ENCODE data around the gene IQCF6.
"Not testable (repeated sequence)": the region's sequence is repeated elsewhere in the genome, so short reads cannot be mapped to it uniquely, and the experiment has no call there.

Gene IQCF6

GRCh38 chr3:51773529-51774056 is 5.4 kb downstream of the IQCF6 start:
- no peak for DNase-seq (ENCODE audit: low read depth in 2 of 2)

- DNase-seq (ENCODE audit: low read depth in 2 of 2) = no peak
Measured at GRCh38 chr3:51759203-51759602, 19.8 kb downstream of the IQCF6 start.

GRCh38 chr3:51753763-51754750 is 25.0 kb downstream of the IQCF6 start:
- not testable (repeated sequence) for DNase-seq (ENCODE audit: low read depth in 2 of 2)

GRCh38 chr3:51751287-51751686 is 27.8 kb downstream of the IQCF6 start:
- DNase-seq (ENCODE audit: low read depth in 2 of 2) = no peak

GRCh38 chr3:51750878-51751277 is 28.2 kb downstream of the IQCF6 start:
- DNase-seq (ENCODE audit: low read depth in 2 of 2) = no peak

- no peak for DNase-seq (ENCODE audit: low read depth in 2 of 2)
Measured at GRCh38 chr3:51748327-51748726, 30.7 kb downstream of the IQCF6 start.

GRCh38 chr3:51747840-51748239 is 31.2 kb downstream of the IQCF6 start:
- DNase-seq (ENCODE audit: low read depth in 2 of 2) = no peak

GRCh38 chr3:51742978-51743377 is 36.1 kb downstream of the IQCF6 start:
- not testable (repeated sequence) for DNase-seq (ENCODE audit: low read depth in 2 of 2)

- not testable (repeated sequence) for DNase-seq (ENCODE audit: low read depth in 2 of 2)
Measured at GRCh38 chr3:51742320-51742719, 36.7 kb downstream of the IQCF6 start.

- no peak for DNase-seq (ENCODE audit: low read depth in 2 of 2)
Measured at GRCh38 chr3:51739110-51739509, 39.9 kb downstream of the IQCF6 start.

- no peak for DNase-seq (ENCODE audit: low read depth in 2 of 2)
Measured at GRCh38 chr3:51735950-51736349, 43.1 kb downstream of the IQCF6 start.

- DNase-seq (ENCODE audit: low read depth in 2 of 2) = no peak
Measured at GRCh38 chr3:51735039-51735438, 44.0 kb downstream of the IQCF6 start.

- DNase-seq (ENCODE audit: low read depth in 2 of 2) = no peak
Measured at GRCh38 chr3:51734572-51734907, 44.5 kb downstream of the IQCF6 start.

- no peak for DNase-seq (ENCODE audit: low read depth in 2 of 2)
Measured at GRCh38 chr3:51733859-51734571, 45.0 kb downstream of the IQCF6 start.

GRCh38 chr3:51729042-51729633 is 49.9 kb downstream of the IQCF6 start:
- DNase-seq (ENCODE audit: low read depth in 2 of 2) = no peak
